PC-3 (cell line): Measurements from ENCODE around the gene HDAC10.

Experiments
- CTCF ChIP-seq: fragments of 300-600 bp; sonication (generic); conservative IDR thresholded peaks from 2 replicates; pipeline ENCODE4 v1.5.1; 2017; ENCODE audit warnings: antibody characterized with exemption, low read depth, mild to moderate bottlenecking, low read length
- EZH2 ChIP-seq: fragments of 300-600 bp; sonication (generic); IDR thresholded peaks from one replicate; pipeline ENCODE4 v1.6.1; 2017; ENCODE audit warnings: antibody characterized with exemption, mild to moderate bottlenecking, low read length; ENCODE audit not compliant: unreplicated experiment

- TF ChIP-seq CTCF, result no peak
- TF ChIP-seq EZH2, result no peak
These were observed 8.6 kb downstream of the HDAC10 start for GRCh38 chr22:50242406-50242949.
